IPS-11a (cell line): Measurements from ENCODE around the gene FLNC.

Experiments
- H3K4me3 ChIP-seq: one replicate; pipeline ENCODE4 v1.5.1; 2013; ENCODE audit warnings: low read depth, low read length, control low read depth

FLNC gene

DNA sequence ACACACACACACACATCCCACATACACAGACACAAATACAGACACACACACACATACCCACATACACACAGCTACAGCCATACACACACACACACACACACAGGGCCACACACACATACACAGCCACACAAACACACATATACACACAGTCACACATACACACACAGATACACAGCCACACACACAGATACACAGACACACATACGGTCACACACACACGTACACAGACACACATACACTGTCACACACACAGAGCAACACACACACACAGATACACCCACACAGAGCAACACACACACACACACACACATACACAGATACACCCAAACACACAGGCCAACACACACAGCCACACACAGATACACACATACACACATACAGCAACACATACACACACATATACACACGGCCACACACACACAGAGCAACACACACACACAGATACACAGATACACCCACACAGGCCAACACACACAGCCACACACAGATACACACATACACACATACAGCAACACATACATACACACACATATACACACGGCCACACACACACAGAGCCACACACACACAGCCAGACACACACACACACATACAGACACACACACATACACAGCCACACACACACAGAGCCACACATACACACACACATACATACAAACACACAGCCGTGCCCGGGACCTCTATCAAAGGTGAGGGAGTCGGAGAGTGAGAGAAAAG is 58.0 kb downstream of the FLNC start:
- H3K4me3 ChIP-seq = no peak overlapping the region

DNA sequence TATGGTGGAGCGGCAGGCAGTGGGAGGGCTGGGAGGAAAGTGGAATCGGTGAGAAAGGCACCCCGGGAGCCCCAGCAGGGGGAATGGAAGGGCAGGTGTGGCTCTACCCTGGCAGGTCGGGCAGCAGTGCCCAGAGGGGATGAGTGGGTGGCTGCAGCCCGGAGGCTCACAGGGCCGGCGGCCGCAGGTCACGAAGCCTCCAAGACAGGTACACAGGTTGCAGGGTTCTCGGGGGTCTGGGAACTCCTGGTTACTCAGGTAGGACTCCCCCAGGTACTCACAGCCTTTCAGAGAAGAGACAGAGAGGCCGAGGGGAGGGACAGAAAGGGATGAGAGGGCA is 58.5 kb downstream of the FLNC start:
- no peak overlapping the region for H3K4me3 ChIP-seq

DNA sequence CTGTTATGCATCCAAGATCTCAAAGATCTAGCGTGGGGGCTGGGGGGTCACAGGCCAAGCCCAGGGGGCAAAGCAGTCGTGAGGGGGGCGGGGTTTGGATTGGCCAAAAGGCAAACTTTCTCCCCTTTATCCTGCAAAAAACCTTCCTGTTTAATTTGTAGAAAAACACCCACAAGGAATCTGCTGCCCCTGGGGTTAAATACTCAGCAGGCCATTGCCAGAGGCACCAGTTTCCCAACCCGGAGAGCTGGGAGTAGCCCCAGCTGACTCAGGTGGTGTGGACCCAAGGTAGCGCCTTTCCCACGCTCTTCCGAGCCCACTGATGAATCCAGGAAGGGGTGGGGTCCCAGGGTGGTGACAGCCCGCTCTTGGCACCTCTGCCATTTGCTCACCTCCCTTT is 58.9 kb downstream of the FLNC start:
- H3K4me3 ChIP-seq = no peak overlapping the region

DNA sequence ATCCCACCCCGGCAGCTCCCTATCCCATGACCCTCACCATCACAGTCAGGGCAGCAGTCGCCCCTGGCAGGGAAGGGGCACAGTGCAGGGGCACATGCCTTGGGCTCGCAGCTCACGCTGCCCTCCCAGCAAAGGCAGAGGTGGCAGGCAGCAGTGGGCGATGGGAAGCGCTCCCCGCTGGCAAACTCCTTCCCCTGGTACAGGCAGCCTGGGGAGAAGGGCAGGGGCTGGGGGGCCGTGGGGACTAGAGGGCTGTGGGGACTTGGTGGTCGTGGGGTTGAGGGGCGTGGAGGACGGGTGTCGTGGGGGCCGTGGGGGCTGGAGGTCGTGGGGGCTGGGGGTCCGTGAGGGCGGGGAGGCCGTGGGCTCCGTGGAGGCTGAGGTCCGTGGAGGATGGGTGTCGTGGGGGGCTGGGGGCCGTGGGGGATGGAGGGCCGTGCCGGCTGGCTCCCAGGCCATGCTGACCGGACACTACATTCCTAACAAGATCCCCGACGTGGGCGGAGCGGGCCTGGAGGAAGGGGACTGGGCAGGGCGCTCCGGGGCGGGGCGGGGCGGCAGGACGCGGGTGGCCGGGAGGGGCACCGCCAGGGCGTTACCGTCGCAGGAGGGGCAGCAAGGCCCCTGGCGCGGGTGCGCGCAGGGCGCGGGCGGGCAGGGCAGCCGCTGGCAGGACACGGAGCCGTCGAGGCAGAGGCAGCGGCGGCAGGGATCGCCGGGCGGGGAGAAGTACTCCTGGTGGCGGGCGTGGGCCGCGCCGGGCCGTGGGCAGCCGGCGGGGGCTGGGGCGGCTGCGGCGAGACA is 60.3 kb downstream of the FLNC start:
- peak overlapping the region; percentile 31 for H3K4me3 ChIP-seq

DNA sequence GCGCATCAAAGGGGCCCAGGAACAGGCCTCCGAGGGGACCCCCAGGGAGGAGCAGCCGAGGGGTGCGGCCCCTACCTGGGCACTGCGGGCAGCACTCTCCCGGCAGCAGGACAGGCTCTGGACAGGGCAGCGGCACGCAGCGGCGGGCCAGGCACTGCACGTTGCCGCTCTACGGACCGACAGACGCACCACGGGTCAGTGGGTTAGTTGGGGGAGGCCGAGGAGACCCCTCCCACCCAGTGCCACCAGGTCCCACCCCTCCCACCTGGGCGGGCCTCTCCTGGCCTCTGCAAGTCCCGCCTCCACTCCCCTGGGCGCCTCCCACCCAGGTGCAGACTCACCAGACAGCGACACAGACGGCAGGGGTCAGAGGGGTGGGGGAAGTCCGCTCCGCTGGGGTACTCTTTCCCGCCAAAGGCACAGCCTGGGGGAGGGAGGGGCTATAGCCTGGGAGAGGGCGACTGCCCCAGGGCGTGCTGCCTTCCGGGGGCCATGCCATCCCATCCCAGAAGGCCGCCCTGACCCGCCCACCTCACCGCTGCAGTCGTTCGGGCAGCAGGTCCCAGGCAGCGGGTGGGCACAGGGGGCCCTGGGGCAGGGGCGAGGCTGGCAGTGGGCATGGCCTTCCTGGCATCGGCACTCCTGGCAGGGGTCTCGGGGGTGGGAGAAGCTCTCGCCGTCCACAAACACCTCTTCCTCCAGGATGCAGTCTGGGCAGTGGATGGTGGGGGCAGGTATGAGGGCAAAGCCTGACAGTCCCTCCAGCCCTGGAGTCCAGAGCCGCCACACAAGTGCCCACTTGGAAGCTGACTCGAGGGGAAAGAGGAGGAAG is 61.1 kb downstream of the FLNC start:
- peak overlapping the region; percentile 31 for H3K4me3 ChIP-seq

DNA sequence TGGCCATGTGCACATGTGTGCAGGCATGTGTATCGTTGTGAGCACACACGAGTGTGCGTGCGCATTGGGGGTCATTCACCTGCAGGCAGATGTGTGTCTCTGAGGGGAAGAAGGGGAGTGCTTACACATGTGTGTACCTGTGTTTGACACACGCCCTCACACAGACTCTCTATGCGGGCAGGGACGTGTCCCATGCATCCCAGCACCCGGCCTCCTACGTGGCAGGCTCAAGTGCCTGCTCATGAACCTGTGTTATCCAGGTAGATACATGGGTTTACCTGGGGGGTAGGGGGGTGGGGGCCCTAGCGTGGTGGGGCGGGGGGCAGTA is 61.7 kb downstream of the FLNC start:
- H3K4me3 ChIP-seq = no peak overlapping the region

DNA sequence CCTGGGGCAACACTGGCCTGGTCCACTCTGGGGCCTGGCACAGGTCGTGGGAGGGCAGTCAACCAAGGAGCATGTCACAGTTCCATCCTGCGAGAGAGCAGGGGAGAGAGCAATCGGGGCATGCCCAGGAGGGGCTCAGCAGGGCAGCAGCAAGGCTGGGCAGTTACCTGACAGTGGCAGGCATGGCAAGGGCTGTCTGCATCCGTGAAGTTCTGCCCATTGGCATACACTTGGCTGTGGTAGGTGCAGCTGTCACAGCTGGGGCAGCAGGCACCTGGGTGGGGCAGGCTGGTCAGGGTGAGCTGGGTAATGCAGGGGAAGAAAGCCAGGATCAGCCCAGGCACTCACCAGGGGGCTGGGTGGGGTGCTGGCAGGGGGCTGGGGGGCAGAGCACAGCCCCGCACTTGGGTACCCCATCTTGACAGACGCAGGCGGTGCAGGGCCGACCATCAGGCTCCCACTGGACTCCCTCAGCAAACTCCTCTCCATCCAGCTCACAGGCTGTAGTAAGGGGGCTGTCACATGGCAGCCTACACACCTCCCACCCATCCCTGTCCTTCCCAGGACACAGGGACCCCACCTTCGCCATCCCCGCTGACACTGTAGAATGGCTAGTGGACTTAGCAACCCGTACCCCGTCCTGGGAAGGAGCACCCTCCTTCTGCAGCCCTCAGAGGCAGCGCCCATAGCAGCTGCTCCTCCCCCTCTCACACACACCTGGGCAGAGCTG is 62.5 kb downstream of the FLNC start:
- H3K4me3 ChIP-seq = no peak overlapping the region

DNA sequence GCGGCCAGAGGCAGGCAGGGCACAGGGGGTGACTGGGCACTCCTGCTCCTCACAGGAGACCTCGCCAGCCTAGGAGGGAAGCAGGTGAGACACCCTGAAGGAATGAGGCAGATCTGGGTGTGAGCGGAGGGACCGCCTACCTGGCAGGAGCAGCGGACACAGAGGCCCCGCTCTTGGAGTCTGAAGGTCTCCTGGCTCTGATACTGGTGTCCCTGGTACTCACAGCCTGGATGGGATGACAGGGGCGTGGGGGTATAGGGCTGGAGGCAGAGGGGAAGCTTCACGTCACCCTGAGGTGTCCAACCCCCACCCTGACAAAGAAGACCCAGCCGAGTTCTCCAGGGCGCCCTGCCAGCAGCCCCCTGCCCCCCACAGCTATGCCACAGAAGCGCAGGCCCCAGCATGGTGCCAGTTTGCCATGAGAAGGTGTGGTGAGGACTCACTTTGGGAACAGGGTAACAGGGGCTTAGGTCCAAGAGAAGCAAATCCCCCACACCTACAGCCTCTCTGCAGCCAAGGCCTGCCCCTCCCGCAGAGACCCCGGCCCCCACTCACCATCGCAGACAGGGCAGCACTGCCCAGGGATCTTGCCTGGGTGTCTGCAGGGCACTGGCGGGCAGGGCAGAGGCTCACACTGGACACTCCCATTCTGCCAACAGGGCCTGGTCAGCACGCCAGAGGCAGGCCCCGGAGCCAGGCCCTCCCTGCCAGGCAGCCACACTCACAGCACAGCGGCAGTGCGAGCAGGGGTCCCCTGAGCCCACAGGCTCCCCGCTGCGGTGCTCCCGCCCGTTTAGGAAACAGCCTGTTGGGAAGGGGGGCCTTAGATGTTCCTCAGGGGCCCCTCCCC is 63.3 kb downstream of the FLNC start:
- H3K4me3 ChIP-seq = no peak overlapping the region

DNA sequence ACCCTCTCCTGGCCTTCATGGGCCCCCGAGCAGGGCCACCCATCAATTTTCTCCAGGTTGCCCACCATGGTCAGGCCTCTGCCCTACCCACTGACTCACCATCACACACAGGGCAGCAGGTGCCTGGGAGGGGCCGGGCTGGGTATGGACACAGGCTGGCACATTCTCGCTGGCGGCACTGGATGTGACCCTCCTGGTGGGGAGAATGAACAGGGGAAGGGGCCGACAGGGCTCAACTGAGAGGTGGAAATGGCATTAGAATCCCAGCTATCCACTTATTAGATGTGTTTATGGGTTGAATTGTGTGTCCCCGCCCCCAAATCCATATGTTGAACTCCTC is 63.9 kb downstream of the FLNC start:
- no peak overlapping the region for H3K4me3 ChIP-seq

DNA sequence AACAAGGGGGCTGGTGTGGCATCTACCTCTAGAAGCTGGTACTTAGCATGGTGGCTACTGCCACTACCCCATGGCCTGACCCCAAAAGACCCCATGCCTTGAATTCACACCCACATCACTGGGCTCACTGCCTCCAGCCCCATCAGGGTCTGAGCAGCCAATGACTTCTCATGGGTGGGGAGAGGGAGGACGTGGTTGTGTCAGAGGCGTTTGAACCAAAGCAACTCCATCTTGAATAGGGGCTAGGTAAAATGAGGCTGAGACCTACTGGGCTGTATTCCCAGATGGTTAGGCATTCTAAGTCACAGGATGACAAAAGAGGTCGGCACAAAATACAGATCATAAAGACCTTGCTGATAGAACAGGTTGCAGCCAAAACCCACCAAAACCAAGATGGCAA is 65.1 kb downstream of the FLNC start:
- H3K4me3 ChIP-seq = no peak overlapping the region

DNA sequence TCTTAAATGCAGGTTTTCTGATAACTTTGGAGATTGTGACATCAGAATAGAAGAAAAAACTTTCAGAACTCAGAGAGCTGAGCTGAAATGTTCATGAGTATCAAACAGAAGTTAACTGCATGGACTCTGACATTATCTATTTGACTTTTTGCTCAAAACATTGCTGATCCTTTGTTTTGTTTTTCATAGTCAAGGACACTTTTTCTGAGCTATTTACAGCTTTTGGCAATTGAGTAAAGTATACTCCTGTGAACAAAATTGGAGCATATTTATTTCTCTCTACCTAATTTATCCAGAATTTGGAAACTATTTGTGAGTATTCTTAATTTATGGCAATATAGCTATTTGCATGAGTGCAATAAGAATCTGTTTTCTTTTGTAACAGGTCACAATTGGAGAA is 69.2 kb downstream of the FLNC start:
- H3K4me3 ChIP-seq = no peak overlapping the region

DNA sequence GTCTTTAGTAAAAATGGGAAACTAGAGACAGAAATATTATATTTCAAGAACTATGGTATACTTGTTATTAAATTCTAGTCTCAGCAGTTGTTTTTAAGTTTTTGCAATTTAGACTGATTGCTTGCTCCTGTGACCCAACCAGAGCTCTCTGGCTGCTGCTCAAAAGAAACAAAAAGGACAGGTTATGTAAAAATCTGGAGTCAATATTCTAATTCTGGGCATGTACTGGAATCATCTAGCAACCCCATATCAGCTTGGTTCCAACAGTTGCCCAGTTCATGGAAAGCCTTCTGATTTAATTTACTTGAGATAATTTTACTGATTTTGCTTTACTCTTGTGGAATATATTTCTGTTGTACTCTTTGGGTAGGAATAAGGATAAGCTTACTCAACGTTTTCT is 70.0 kb downstream of the FLNC start:
- H3K4me3 ChIP-seq = no peak overlapping the region

DNA sequence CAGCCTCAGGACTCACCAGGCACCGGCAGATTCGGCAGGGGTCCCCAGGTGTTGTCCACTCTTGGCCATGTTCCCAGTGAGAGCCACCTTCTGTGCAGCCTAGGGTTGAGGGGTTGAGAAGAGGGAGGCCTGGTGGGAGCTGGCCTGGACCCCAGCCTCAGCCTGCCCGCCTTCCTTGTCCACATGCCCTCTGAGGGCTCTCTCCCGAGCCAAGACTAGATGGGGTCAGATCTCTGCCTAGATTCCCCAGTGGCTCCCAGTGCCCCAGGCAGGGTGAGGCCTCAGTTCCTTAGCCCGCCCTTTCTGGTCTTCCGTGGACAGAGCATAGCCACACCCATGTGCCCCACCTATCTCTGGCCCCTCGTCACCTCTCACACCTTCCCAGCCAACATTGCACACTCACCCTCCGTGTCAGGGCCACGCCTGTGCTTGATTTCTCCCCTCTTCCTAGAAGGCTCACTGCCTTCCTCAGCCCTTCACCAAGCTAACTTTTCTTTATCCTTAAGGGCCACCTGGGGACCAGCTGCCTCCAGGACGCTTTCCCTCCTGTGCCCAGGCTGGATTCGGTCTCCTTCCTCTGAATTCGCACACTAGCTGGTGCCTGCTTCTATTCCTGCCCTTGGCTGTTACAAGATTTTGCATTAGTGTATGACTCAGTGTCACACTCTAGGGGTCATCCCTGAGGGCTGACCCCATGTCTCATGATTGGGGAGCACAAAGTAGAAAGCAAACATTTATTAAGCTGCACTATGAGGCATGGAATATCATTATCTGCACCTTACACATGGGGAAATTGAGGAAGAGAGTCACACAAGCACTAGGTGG is 72.8 kb downstream of the FLNC start:
- H3K4me3 ChIP-seq = no peak overlapping the region

DNA sequence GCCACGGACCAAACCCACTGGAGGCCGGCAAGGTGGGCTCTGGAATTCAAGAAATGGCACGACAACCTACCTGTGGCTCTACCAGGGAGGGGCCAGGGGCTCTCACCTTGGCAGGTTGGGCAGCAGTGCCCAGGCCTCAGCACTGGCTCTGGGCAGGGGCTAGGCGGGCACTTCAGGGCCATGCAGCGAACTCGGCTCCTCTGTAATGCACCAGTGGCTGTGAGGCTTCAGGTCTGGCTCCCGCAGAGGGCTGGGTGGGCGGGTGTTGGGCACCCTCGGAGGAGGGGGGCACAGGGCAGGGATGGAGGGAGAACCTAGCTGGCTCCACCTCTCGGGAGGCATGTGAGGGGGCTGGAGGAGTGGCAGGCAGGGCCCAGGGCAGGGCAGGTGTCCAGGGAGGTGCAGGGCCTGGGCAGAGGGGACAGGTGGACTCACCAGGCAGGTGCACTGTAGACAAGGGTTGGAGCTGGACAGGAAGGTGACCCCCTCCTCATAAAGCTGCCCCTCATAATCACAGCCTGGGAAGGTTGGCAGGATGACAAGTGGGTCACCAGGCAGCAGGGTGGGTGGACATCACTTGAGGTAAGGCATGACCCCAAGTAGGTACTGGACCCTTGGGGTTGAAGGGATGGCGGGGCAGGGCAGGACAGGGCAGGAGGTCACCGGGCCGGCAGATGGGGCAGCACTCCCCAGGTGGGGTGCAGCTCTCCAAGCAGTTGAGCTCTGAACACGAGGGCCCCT is 73.6 kb downstream of the FLNC start:
- H3K4me3 ChIP-seq = no peak overlapping the region

DNA sequence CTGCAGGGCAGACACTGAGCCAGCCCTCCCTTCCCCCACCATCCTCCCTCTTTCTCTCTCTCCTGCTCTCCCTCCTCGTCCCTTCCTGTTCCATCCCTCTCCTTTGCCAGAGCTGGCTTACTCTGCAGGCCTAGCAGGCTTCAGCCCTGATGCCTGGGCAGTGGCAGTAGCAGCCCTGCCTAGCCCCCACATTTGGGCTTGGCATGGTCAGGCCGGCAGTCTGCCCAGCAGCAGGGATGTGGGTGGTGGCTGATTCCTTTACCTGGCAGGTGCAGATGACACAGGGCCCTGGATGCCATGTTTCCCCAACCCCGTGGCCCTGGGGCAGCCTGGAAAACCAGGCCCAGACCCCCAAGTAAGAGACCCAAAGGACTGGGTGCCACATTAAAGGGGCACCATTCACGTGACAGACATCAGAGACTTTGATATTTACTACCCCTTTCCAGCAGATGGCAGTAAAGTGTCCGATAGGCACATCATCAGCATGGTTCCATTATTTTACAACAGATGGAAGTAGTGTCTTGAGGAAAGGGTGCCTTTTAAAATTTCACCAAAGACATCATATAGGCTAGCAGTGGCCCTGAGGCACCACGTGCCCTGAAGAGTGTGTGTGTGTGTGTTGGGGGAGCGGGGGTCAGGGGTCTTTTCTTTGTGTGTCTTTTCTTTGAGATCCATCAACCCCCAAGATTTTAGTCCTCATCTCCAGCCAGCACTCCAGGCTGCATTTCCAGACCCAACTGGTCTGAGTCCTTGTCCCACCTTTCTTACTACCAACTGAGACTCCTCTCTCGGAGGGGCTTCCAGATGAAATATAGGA is 74.4 kb downstream of the FLNC start:
- no peak overlapping the region for H3K4me3 ChIP-seq

DNA sequence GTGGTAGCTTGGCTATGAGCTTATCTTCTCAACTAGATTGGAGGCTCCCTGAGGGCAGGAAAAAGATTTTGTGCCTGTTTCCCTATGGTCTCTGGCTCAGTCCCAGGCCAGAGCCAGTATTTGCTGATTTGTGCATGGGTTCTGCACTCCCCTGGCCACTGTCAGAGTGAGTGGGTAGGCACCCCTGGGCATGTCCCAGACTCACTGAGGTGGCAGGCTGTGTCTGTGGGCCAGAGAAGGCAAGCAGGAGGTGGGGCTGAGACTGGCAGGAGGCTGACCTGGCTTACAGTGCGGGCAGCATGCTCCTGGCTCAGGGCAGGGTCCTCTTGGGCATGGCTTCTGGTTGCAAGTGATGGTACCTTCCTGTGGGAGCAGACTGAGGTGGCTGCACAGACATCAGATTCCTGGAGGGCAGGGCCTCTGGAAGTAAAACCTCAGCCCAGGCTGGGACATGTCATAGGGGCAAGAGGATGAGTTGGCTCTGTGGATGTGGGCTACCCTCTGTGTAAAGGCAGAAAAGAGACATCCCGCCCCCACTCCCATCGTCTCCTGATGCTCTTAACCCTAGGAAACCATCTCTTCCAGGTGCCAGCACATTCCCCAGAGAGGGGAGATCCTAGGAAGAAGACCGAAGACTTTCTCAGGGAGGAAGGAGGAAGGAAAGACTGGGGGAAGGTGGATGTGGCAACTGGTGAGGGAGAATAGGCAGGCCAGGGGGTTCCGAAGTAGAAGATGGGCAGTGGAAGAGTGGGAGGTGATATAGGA is 76.0 kb downstream of the FLNC start:
- H3K4me3 ChIP-seq = no peak overlapping the region

DNA sequence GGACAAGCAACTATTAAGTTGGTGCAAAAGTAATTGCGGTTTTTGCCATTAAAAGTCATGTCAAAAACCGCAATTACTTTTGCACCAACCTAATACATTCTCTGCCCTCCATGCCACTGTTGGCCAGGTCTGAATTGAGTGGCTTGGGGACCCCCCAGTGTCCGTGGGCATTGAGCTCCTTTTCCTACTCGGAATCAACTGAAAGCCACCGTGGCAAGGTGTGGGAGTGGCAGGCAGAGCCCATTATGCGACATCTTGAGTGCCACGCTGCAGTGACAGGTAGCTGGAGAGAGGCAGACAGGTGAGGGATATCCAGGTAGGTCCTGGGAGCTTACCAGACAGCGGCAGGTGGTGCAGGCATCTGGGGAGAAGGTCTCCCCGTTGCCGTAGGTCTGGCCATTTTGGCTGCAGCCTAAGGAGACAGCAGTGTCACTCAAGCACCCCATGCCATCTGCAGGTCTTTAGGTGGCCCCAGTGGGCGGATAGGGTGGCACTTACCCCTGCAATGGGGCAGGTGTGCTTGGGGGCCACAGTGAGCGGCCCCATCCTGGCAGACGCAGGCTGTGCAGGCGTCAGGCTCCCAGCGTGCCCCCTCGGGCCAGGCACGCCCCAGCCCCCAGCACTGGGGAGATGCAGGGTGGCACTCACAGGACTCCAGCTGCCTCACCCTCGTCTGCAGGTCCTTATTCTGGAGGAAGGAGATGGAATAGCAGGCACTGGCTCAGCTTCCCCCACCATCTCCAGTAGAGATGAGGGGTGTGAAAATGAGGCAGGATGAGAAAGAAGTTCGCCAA is 76.8 kb downstream of the FLNC start:
- H3K4me3 ChIP-seq = no peak overlapping the region
